Measurements from ENCODE around the gene BTBD2. TPM values are rescaled to one million over a fixed set of nuclear protein-coding genes. Genes with fewer than 3 reads are reported as not detected.
A peak's percentile ranks its signal among the peaks of the same experiment; 100 is the strongest.

Gene BTBD2
- total and polyA plus RNA-seq, 10 of the 15 experiments (the other 5 are each of a cell fraction or from before 2014, with no cell fraction given), result 0.13 to 66.2 (median 10.4) TPM

GRCh38 chr19:2042485-2043250, 27.2 kb upstream of the BTBD2 start (continued):
- TF ChIP-seq USF1 (IDR thresholded peaks at IDR 0.05; ENCODE audit: borderline replicate concordance, extremely low read length, insufficient read depth, low read depth, low read length), result no peak

- RAD21 ChIA-PET (ENCODE audit: unreplicated experiment), result interaction anchor here (0.7 to 2.4 kb wide), 15 partner anchors 9 to 177 kb away, joined by 3 to 17 read pairs (median 4); partner anchors contain the start of gene AP3D1
- peak overlapping the region; percentile 86 for H3K9ac ChIP-seq (ENCODE audit: control insufficient read depth, insufficient read depth, low read length)
- H3K4me1 ChIP-seq (ENCODE audit: control insufficient read depth, insufficient read depth, low read length), result peaks cover 39% of the 10 kb centered on the region
- BruUV-seq (replicated peaks), result no TSS peak
- peaks cover 23 to 33% of the 10 kb centered on the region in 2 experiments for H3K36me3 ChIP-seq (ENCODE audit: control insufficient read depth in 2 of 2, insufficient read depth in 2 of 2, low read length in 1 of 2)
- H3K27ac ChIP-seq (ENCODE audit: control insufficient read depth, insufficient read depth), result peak overlapping the region; percentile 92
- DNase-seq (ENCODE audit: low read depth, low spot score), result peak; percentile 73
- peak overlapping the region; percentile 71 for H3K4me3 ChIP-seq
- WGBS (ENCODE audit: insufficient coverage, insufficient replicate concordance, low lambda C conversion rate, missing lambda C conversion rate), result under 1% methylated on average over 42 of the region's 77 CpGs
- in situ Hi-C loops (cut with MboI) (no loop called here), intact Hi-C loops (cut with micrococcal nuclease; ENCODE audit: unreplicated experiment) (no loop called here)
- SMC1A ChIA-PET (ENCODE audit: uncharacterized antibody, unreplicated experiment), result interaction anchor here (0.7 to 1.9 kb wide), 8 partner anchors 11 to 110 kb away, joined by 3 to 9 read pairs (median 4); partner anchors contain the start of gene AP3D1
- FAIRE-seq, result peak; percentile 97
- H3K27me3 ChIP-seq (replicated peaks in 1 of 2; ENCODE audit: control insufficient read depth in 2 of 2, insufficient read depth in 2 of 2, low read length in 1 of 2), result no peaks in the 10 kb centered on the region
- H3K79me2 ChIP-seq (ENCODE audit: control insufficient read depth, insufficient read depth, low read length), result peaks cover 38% of the 10 kb centered on the region
- POLR2A ChIA-PET, result interaction anchor here (0.6 to 4.3 kb wide), 15 partner anchors 9 to 144 kb away, joined by 3 to 37 read pairs (median 4); partner anchors contain the start of gene MKNK2
- CTCF ChIA-PET, result interaction anchor here (0.9 to 1.5 kb wide), 8 partner anchors 10 to 51 kb away, joined by 3 to 7 read pairs (median 4); partner anchors contain the start of gene MKNK2
- no peaks in the 10 kb centered on the region for H3K9me3 ChIP-seq (replicated peaks; ENCODE audit: control insufficient read depth, insufficient read depth, low read length)
- ATAC-seq, result peak; percentile 86
- peak overlapping the region; percentile 99 for H3K4me2 ChIP-seq (ENCODE audit: control insufficient read depth, insufficient read depth)
- H4K20me1 ChIP-seq (ENCODE audit: control insufficient read depth, insufficient read depth), result no peaks in the 10 kb centered on the region; the same call in 1 of the 2 replicates
- H2AFZ ChIP-seq (ENCODE audit: control insufficient read depth, low read depth, low read length), result peak overlapping the region; percentile 29; the same call in 1 of the 2 replicates
- TF ChIP-seq EP300 (IDR thresholded peaks at IDR 0.05; ENCODE audit: borderline replicate concordance in 1 of 2, control insufficient read depth in 1 of 2, low read depth in 2 of 2, low read length in 2 of 2) (peak; percentile 41 to 64; a peak in 1 of 4 replicates), RUNX3 (IDR thresholded peaks at IDR 0.05; ENCODE audit: low read length) (peak; percentile 69), BCL11A (IDR thresholded peaks at IDR 0.05; ENCODE audit: low read depth, low read length) (0 out of 2 replicates have a peak, but pooled peaks have one; percentile 8), NR2F1 (conservative IDR thresholded peaks at IDR 0.05) (peak; percentile 94), TAF1 (IDR thresholded peaks at IDR 0.05; ENCODE audit: borderline replicate concordance, low read depth, low read length) (peak; percentile 82), ZNF622 (IDR thresholded peaks at IDR 0.05) (no peak), RFX5 (IDR thresholded peaks at IDR 0.05; ENCODE audit: low read depth, low read length) (peak; percentile 99), IRF4 (IDR thresholded peaks at IDR 0.05; ENCODE audit: low read depth, low read length) (no peak), NRF1 (conservative IDR thresholded peaks at IDR 0.05; ENCODE audit: low read depth, low read length) (0 out of 2 replicates have a peak, but pooled peaks have one; percentile 26), MYC (IDR thresholded peaks at IDR 0.05; ENCODE audit: insufficient read depth, insufficient read length, insufficient replicate concordance, low read length, severe bottlenecking) (no peak), MTA2 (IDR thresholded peaks at IDR 0.05; ENCODE audit: low read depth) (no peak), IRF3 (IDR thresholded peaks at IDR 0.05) (peak; percentile 53; the same call in 1 of the 2 replicates), LARP7 (IDR thresholded peaks at IDR 0.05) (peak; percentile 82), YY1 (IDR thresholded peaks at IDR 0.05; ENCODE audit: low read depth, low read length) (peak; percentile 42; the same call in 1 of the 2 replicates), POU2F2 (IDR thresholded peaks at IDR 0.05; ENCODE audit: borderline replicate concordance, low read depth, low read length) (0 out of 3 replicates have a peak, but pooled peaks have one; percentile 20), TCF12 (IDR thresholded peaks at IDR 0.05; ENCODE audit: low read depth, low read length) (peak; percentile 81), FOXM1 (IDR thresholded peaks at IDR 0.05; ENCODE audit: low read depth, low read length) (no peak; the same call in 1 of the 2 replicates), POLR2AphosphoS2 (IDR thresholded peaks at IDR 0.05; ENCODE audit: low read depth, low read length) (peak; percentile 93)
These were observed 26.4 kb upstream of the BTBD2 start for GRCh38 chr19:2041683-2042484.
